A549 (cell line): Measurements from ENCODE around the gene DTNA.

Experiments used
- BHLHE40 ChIP-seq: IDR thresholded peaks from 2 replicates; pipeline ENCODE4 v1.6.1; 2012; ENCODE audit warnings: low read depth, low read length, inconsistent platforms
- CBX2 ChIP-seq: fragments of 200-600 bp; sonication (generic); IDR thresholded peaks from 2 replicates; pipeline ENCODE4 v1.6.1; 2016; ENCODE audit warnings: low read depth, mild to moderate bottlenecking, borderline replicate concordance
- EHMT2 ChIP-seq: fragments of 200-600 bp; sonication (generic); IDR thresholded peaks from 2 replicates; pipeline ENCODE4 v1.6.1; 2016; ENCODE audit warnings: antibody characterized with exemption, low read depth, mild to moderate bottlenecking, moderate library complexity
- EP300 ChIP-seq, 2 experiments: fragments of >200 bp; sonication (Bioruptor Twin); formaldehyde crosslinking; IDR thresholded peaks; 2 replicates in 1 of 2; 3 replicates in 1 of 2; pipeline ENCODE4 v1.6.1; 2016 to 2017
- MYC ChIP-seq: IDR thresholded peaks from 2 replicates; pipeline ENCODE4 v1.6.1; 2012; ENCODE audit warnings: mild to moderate bottlenecking, inconsistent platforms, low read length, improper control_type of control experiment, borderline replicate concordance
- POLR2A ChIP-seq: IDR thresholded peaks from 2 replicates; pipeline ENCODE4 v1.6.1; 2012; ENCODE audit warnings: mild to moderate bottlenecking, low read length
- RAD21 ChIP-seq, 2 experiments: fragments of >200 bp in 1 of 2; sonication (Bioruptor Twin) in 1 of 2; formaldehyde crosslinking in 1 of 2; IDR thresholded peaks in 1 of 2; conservative IDR thresholded peaks in 1 of 2; 2 replicates in 1 of 2; 3 replicates in 1 of 2; pipeline ENCODE4 v1.6.1; 2012 to 2018; ENCODE audit warnings: inconsistent platforms in 1 of 2
- TF ChIP-seq, protein P1 (sequence below): fragments of >200 bp; sonication (Bioruptor Twin); formaldehyde crosslinking; IDR thresholded peaks from 3 replicates; pipeline ENCODE4 v1.5.1; 2016

DNA sequence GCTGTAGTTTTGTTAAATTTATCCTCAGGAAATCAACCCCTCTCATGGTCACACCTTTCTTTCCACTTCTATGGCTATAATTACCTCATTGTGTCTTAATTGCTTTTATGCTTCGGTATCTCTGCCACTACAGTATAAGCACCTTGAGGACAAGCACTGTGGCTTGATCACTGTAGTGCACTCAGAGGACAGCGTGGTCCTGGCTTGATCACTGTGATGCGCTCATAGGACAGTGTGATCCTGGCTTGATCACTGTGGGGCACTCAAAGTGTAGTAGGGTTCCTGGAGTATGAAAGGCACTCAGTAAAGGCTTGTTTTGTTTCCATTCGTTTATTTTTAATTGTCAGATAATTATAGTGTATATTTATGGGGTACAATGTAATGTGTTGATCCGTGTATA, 44.2 kb downstream of the DTNA start:
- TF ChIP-seq RAD21 (conservative IDR thresholded peaks at IDR 0.05 in 1 of 2, IDR thresholded peaks at IDR 0.05 in 1 of 2) (no peak), BHLHE40 (no peak), MYC (no peak), CBX2 (no peak), POLR2A (no peak), EP300 (IDR thresholded peaks at IDR 0.05) (no peak), EHMT2 (no peak)
- TF ChIP-seq, protein P1, sequence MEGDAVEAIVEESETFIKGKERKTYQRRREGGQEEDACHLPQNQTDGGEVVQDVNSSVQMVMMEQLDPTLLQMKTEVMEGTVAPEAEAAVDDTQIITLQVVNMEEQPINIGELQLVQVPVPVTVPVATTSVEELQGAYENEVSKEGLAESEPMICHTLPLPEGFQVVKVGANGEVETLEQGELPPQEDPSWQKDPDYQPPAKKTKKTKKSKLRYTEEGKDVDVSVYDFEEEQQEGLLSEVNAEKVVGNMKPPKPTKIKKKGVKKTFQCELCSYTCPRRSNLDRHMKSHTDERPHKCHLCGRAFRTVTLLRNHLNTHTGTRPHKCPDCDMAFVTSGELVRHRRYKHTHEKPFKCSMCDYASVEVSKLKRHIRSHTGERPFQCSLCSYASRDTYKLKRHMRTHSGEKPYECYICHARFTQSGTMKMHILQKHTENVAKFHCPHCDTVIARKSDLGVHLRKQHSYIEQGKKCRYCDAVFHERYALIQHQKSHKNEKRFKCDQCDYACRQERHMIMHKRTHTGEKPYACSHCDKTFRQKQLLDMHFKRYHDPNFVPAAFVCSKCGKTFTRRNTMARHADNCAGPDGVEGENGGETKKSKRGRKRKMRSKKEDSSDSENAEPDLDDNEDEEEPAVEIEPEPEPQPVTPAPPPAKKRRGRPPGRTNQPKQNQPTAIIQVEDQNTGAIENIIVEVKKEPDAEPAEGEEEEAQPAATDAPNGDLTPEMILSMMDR: no peak
